Liver (tissue), 9 donors: ENCODE results near the gene WRNIP1. TPM values are rescaled to one million over a fixed set of nuclear protein-coding genes. Genes with fewer than 3 reads are reported as not detected.

Experiments used
- DNase-seq: peaks from one replicate; pipeline ENCODE4 v3.0.0-alpha.2; 2017; ENCODE audit warnings: low spot score
- H3K27ac ChIP-seq, 2 donors: one replicate each; pipeline ENCODE4 v1.7.0; 2013; ENCODE audit warnings: inconsistent platforms in 2 of 2, low read length in 2 of 2, control low read depth in 1 of 2, low read depth in 1 of 2, mild to moderate bottlenecking in 1 of 2
- H3K27me3 ChIP-seq, 4 donors: one replicate each; pipeline versions ENCODE4 v1.6.1 to v1.7.0; 2013; ENCODE audit warnings: low read length in 3 of 4, inconsistent platforms in 1 of 4, mild to moderate bottlenecking in 1 of 4, moderate library complexity in 1 of 4; ENCODE audit not compliant: control insufficient read depth in 4 of 4, insufficient read depth in 4 of 4
- H3K36me3 ChIP-seq, 4 donors: one replicate each; pipeline versions ENCODE4 v1.6.1 to v1.7.0; 2013; ENCODE audit warnings: low read length in 3 of 4, mild to moderate bottlenecking in 3 of 4, low read depth in 1 of 4, moderate library complexity in 1 of 4; ENCODE audit not compliant: control insufficient read depth in 4 of 4, insufficient read depth in 3 of 4
- H3K4me1 ChIP-seq, 4 donors: one replicate each; pipeline versions ENCODE4 v1.6.1 to v1.7.0; 2013; ENCODE audit warnings: low read length in 3 of 4, mild to moderate bottlenecking in 3 of 4, moderate library complexity in 1 of 4; ENCODE audit not compliant: control insufficient read depth in 4 of 4, insufficient read depth in 4 of 4
- H3K4me3 ChIP-seq, 3 donors: one replicate each; pipeline versions ENCODE4 v1.6.1 to v1.7.0; 2013; ENCODE audit warnings: low read length in 3 of 3, control low read depth in 1 of 3, low read depth in 1 of 3, mild to moderate bottlenecking in 1 of 3
- H3K9ac ChIP-seq, 2 donors: one replicate each; pipeline ENCODE4 v1.7.0; 2013; ENCODE audit warnings: low read length in 2 of 2, mild to moderate bottlenecking in 2 of 2, moderate library complexity in 2 of 2, control low read depth in 1 of 2, low read depth in 1 of 2
- H3K9me3 ChIP-seq, 4 donors: one replicate each; pipeline versions ENCODE4 v1.6.1 to v1.7.0; 2013; ENCODE audit warnings: low read length in 3 of 4; ENCODE audit not compliant: control insufficient read depth in 4 of 4
- ATF3 ChIP-seq: IDR thresholded peaks from 2 replicates; pipeline ENCODE4 v1.6.1; 2016; ENCODE audit warnings: antibody characterized with exemption
- CTCF ChIP-seq: fragments of 150-350 bp; IDR thresholded peaks from 2 replicates; pipeline ENCODE4 v1.5.1; 2017; ENCODE audit warnings: improper control_type of control experiment, low read depth, low read length; ENCODE audit not compliant: missing input control
- EGR1 ChIP-seq, 2 donors: IDR thresholded peaks; 2 replicates each; pipeline ENCODE4 v1.6.1; 2016 to 2018; ENCODE audit warnings: antibody characterized with exemption in 2 of 2, low read depth in 2 of 2
- FOXA1 ChIP-seq: IDR thresholded peaks from 2 replicates; pipeline ENCODE4 v1.6.1; 2016; ENCODE audit warnings: antibody characterized with exemption
- FOXA2 ChIP-seq: IDR thresholded peaks from 2 replicates; pipeline ENCODE4 v1.6.1; 2016; ENCODE audit warnings: antibody characterized with exemption
- GABPA ChIP-seq, 2 donors: IDR thresholded peaks in 1 of 2; conservative IDR thresholded peaks in 1 of 2; 2 replicates each; pipeline ENCODE4 v1.6.1; 2016; ENCODE audit warnings: antibody characterized with exemption in 2 of 2, mild to moderate bottlenecking in 1 of 2, moderate library complexity in 1 of 2
- HNF4A ChIP-seq, 2 donors: conservative IDR thresholded peaks; 2 replicates each; pipeline ENCODE4 v1.6.1; 2016; ENCODE audit warnings: antibody characterized with exemption in 2 of 2, mild to moderate bottlenecking in 2 of 2
- HNF4G ChIP-seq: IDR thresholded peaks from 2 replicates; pipeline ENCODE4 v1.6.1; 2016; ENCODE audit warnings: antibody characterized with exemption
- JUND ChIP-seq, 2 donors: IDR thresholded peaks; 2 replicates each; pipeline ENCODE4 v1.6.1; 2016; ENCODE audit warnings: antibody characterized with exemption in 2 of 2
- MAX ChIP-seq: IDR thresholded peaks from 2 replicates; pipeline ENCODE4 v1.6.1; 2016; ENCODE audit warnings: antibody characterized with exemption
- NR2F2 ChIP-seq: IDR thresholded peaks from 2 replicates; pipeline ENCODE4 v1.6.1; 2016; ENCODE audit warnings: antibody characterized with exemption
- RAD21 ChIP-seq, 2 donors: IDR thresholded peaks; 2 replicates each; pipeline ENCODE4 v1.6.1; 2016; ENCODE audit warnings: antibody characterized with exemption in 2 of 2, mild to moderate bottlenecking in 2 of 2
- REST ChIP-seq: IDR thresholded peaks from 2 replicates; pipeline ENCODE4 v1.6.1; 2016; ENCODE audit warnings: antibody characterized with exemption, mild to moderate bottlenecking
- RXRA ChIP-seq, 2 donors: IDR thresholded peaks; 2 replicates each; pipeline ENCODE4 v1.6.1; 2017 to 2018; ENCODE audit warnings: antibody characterized with exemption in 2 of 2, mild to moderate bottlenecking in 1 of 2
- SP1 ChIP-seq: IDR thresholded peaks from 2 replicates; pipeline ENCODE4 v1.6.1; 2018; ENCODE audit warnings: antibody characterized with exemption, mild to moderate bottlenecking
- TAF1 ChIP-seq: conservative IDR thresholded peaks from 2 replicates; pipeline ENCODE4 v1.6.1; 2016; ENCODE audit warnings: antibody characterized with exemption, mild to moderate bottlenecking
- YY1 ChIP-seq: IDR thresholded peaks from 2 replicates; pipeline ENCODE4 v1.6.1; 2016; ENCODE audit warnings: antibody characterized with exemption, mild to moderate bottlenecking
- ZBTB33 ChIP-seq: IDR thresholded peaks from 2 replicates; pipeline ENCODE4 v1.6.1; 2016; ENCODE audit warnings: antibody characterized with exemption
- WGBS: extraction: QIAGEN DNeasy Blood & Tissue Kit; methylation state at CpG from one replicate; pipeline ENCODE4 v1.1.7; 2013; 5-methylcytosine and 5-hydroxymethylcytosine counted together
- polyA plus RNA-seq, 2 donors: library from polyadenylated mRNA; stranded (reverse) in 1 of 2; unstranded in 1 of 2; fragments of 200-250 nt in 1 of 2; fragments of >200 nt in 1 of 2; fragmentation: Nextera tagmentation in 1 of 2; extraction: Ambion mirVana in 1 of 2; gene quantifications; one replicate each; pipeline versions ENCODE4 v1.2.1 to v1.2.3, GENCODE V29; 2013 to 2015
- total RNA-seq, 2 donors: library from RNA; depleted of rRNA; stranded (reverse); fragments of >200 nt; gene quantifications; one replicate each; pipeline ENCODE4 v1.2.3, GENCODE V29; 2014
- donor health status: healthy.
- donor health status: healthy.
- donor health status: healthy.
- donor health status: healthy.
- donor health status: healthy.

The WRNIP1 gene
- total and polyA plus RNA-seq, 4 donors: 10.0 to 32.7 (median 23.9) TPM

GRCh38 chr6:2781685-2782355 lies 16.6 kb downstream of the WRNIP1 start:
- H3K36me3 ChIP-seq: peaks cover 2 to 28% (median 22%) of the 10 kb centered on the region in 4 donors
- DNase-seq: no peak
- no peaks in the 10 kb centered on the region for H3K27me3 ChIP-seq
- no peaks in the 10 kb centered on the region for H3K4me1 ChIP-seq
- no peak for TF ChIP-seq RAD21 (IDR thresholded peaks at IDR 0.05)
- TF ChIP-seq FOXA2: no peak
- no peak for TF ChIP-seq ZBTB33
- no peak for TF ChIP-seq JUND (IDR thresholded peaks at IDR 0.05)
- TF ChIP-seq MAX: no peak
- no peak for TF ChIP-seq RXRA (IDR thresholded peaks at IDR 0.05)
- no peak for TF ChIP-seq NR2F2
- TF ChIP-seq SP1: no peak
- no peak for TF ChIP-seq EGR1 (IDR thresholded peaks at IDR 0.05; ENCODE audit: low read depth in 2 of 2)
- no peak for TF ChIP-seq ATF3
- no peak for TF ChIP-seq HNF4G
- TF ChIP-seq GABPA (IDR thresholded peaks at IDR 0.05 in 1 of 2, conservative IDR thresholded peaks at IDR 0.05 in 1 of 2): no peak
- no peak for TF ChIP-seq HNF4A (conservative IDR thresholded peaks at IDR 0.05)
- no peak for TF ChIP-seq FOXA1
- TF ChIP-seq CTCF: no peak
- no peak for TF ChIP-seq YY1
- TF ChIP-seq TAF1: no peak
- TF ChIP-seq REST: no peak
- no peak overlapping the region for H3K4me3 ChIP-seq
- WGBS: 94% methylated on average over 7 of the region's 7 CpGs
- no peak overlapping the region for H3K9ac ChIP-seq
- H3K9me3 ChIP-seq: no peaks in the 10 kb centered on the region
- H3K27ac ChIP-seq: no peak overlapping the region
